Subcutaneous abdominal adipose tissue (tissue), 5 donors: Measurements from ENCODE around the gene RHO.
"Not testable (repeated sequence)": the region's sequence is repeated elsewhere in the genome, so short reads cannot be mapped to it uniquely, and the experiment has no call there.

Experiments used
- H3K27ac ChIP-seq: one replicate; pipeline ENCODE4 v1.7.0; 2013; ENCODE audit warnings: low read depth, mild to moderate bottlenecking, inconsistent platforms, low read length, moderate library complexity
- H3K27me3 ChIP-seq, 5 donors: one replicate each; pipeline ENCODE4 v1.7.0; 2013; ENCODE audit warnings: low read length in 5 of 5, inconsistent platforms in 1 of 5; ENCODE audit not compliant: control insufficient read depth in 5 of 5, insufficient read depth in 4 of 5
- H3K36me3 ChIP-seq, 5 donors: one replicate each; pipeline ENCODE4 v1.7.0; 2013; ENCODE audit warnings: low read length in 5 of 5; ENCODE audit not compliant: control insufficient read depth in 5 of 5, insufficient read depth in 5 of 5
- H3K4me1 ChIP-seq, 5 donors: one replicate each; pipeline ENCODE4 v1.7.0; 2013; ENCODE audit warnings: low read length in 5 of 5, mild to moderate bottlenecking in 3 of 5, moderate library complexity in 1 of 5; ENCODE audit not compliant: control insufficient read depth in 5 of 5, insufficient read depth in 5 of 5
- H3K4me3 ChIP-seq, 5 donors: one replicate each; pipeline ENCODE4 v1.7.0; 2013; ENCODE audit warnings: low read length in 5 of 5, low read depth in 1 of 5
- H3K9ac ChIP-seq, 5 donors: one replicate each; pipeline ENCODE4 v1.7.0; 2013; ENCODE audit warnings: low read length in 5 of 5, mild to moderate bottlenecking in 4 of 5, moderate library complexity in 3 of 5
- H3K9me3 ChIP-seq, 5 donors: one replicate each; pipeline ENCODE4 v1.7.0; 2013; ENCODE audit warnings: low read length in 5 of 5; ENCODE audit not compliant: control insufficient read depth in 5 of 5
- donor health status: healthy.
- donor health status: healthy.
- donor health status: healthy.
- donor health status: healthy.
- donor health status: healthy.

Gene RHO

GRCh38 chr3:129528589-129529100, at the start of gene RHO:
TSS of gene RHO (plus strand) at chr3:129528639. CDS start at chr3:129528734, 95 bp downstream.
- no peak within 1 kb of the TSS for H3K9ac ChIP-seq
- no peaks in the 10 kb centered on the region for H3K9me3 ChIP-seq
- no peak within 1 kb of the TSS for H3K27ac ChIP-seq

GRCh38 chr3:129481225-129481765, 47.1 kb upstream of the RHO start:
- Histone ChIP-seq H3K4me1 (peaks cover 19 to 52% (median 45%) of the 10 kb centered on the region in 5 donors), H3K36me3 (peaks cover 0 to 46% (median 34%) of the 10 kb centered on the region in 5 donors), H3K27ac (peak overlapping the region; percentile 56)
- H3K27me3 ChIP-seq, H3K9me3 ChIP-seq, H3K9ac ChIP-seq, H3K4me3 ChIP-seq: not testable (repeated sequence)

More at GRCh38 chr3:129528589-129529100, at the start of gene RHO:
- Histone ChIP-seq H3K4me3 (no peak within 1 kb of the TSS), H3K36me3 (no peaks in the 10 kb centered on the region), H3K27me3 (no peaks in the 10 kb centered on the region), H3K4me1 (peaks cover 7 to 29% (median 17%) of the 10 kb centered on the region in 5 donors)

- Histone ChIP-seq H3K4me1 (peaks cover 22 to 58% (median 50%) of the 10 kb centered on the region in 5 donors), H3K4me3 (peak overlapping the region in 1 of 5 donors; percentile 27), H3K9me3 (no peaks in the 10 kb centered on the region), H3K9ac (peak overlapping the region in 1 of 5 donors; percentile 41), H3K27ac (peak overlapping the region; percentile 56), H3K27me3 (no peaks in the 10 kb centered on the region), H3K36me3 (peaks cover 0 to 40% (median 29%) of the 10 kb centered on the region in 5 donors)
These were observed 46.6 kb upstream of the RHO start for GRCh38 chr3:129481766-129482332.

- Histone ChIP-seq H3K9me3 (no peaks in the 10 kb centered on the region), H3K9ac (peak overlapping the region in 1 of 5 donors; percentile 41), H3K27me3 (no peaks in the 10 kb centered on the region), H3K36me3 (peaks cover 0 to 32% (median 20%) of the 10 kb centered on the region in 5 donors), H3K4me3 (no peak overlapping the region), H3K27ac (peak overlapping the region; percentile 56), H3K4me1 (peaks cover 22 to 66% (median 58%) of the 10 kb centered on the region in 5 donors)
These were observed 45.7 kb upstream of the RHO start for GRCh38 chr3:129482721-129483120.

GRCh38 chr3:129483870-129484269, 44.6 kb upstream of the RHO start:
- H3K9me3 ChIP-seq = no peaks in the 10 kb centered on the region
- peaks cover 22 to 66% (median 59%) of the 10 kb centered on the region in 5 donors for H3K4me1 ChIP-seq
- H3K9ac ChIP-seq = no peak overlapping the region
- H3K36me3 ChIP-seq = peaks cover 0 to 24% (median 15%) of the 10 kb centered on the region in 5 donors
- H3K27ac ChIP-seq = no peak overlapping the region
- H3K4me3 ChIP-seq = no peak overlapping the region
- no peaks in the 10 kb centered on the region for H3K27me3 ChIP-seq

- Histone ChIP-seq H3K9ac (peak overlapping the region in 2 of 5 donors; percentile 53 to 56), H3K36me3 (peaks cover 0 to 15% (median 7%) of the 10 kb centered on the region in 5 donors), H3K4me1 (peaks cover 22 to 67% (median 61%) of the 10 kb centered on the region in 5 donors), H3K27ac (peak overlapping the region; percentile 95)
- not testable (repeated sequence) for H3K27me3 ChIP-seq, H3K9me3 ChIP-seq, H3K4me3 ChIP-seq
These were observed 43.3 kb upstream of the RHO start for GRCh38 chr3:129485146-129485545.

- Histone ChIP-seq H3K27me3 (no peaks in the 10 kb centered on the region), H3K27ac (peak overlapping the region; percentile 95), H3K9ac (peak overlapping the region; percentile 34 to 69 (median 59)), H3K36me3 (peaks cover 0 to 10% (median 3%) of the 10 kb centered on the region in 5 donors), H3K4me1 (peaks cover 30 to 66% (median 60%) of the 10 kb centered on the region in 5 donors), H3K4me3 (no peak overlapping the region), H3K9me3 (no peaks in the 10 kb centered on the region)
These were observed 42.4 kb upstream of the RHO start for GRCh38 chr3:129485721-129486663.

GRCh38 chr3:129486664-129487035, 41.8 kb upstream of the RHO start:
- no peaks in the 10 kb centered on the region for H3K9me3 ChIP-seq
- H3K9ac ChIP-seq = peak overlapping the region in 4 of 5 donors; percentile 34 to 69 (median 62)
- H3K4me3 ChIP-seq = no peak overlapping the region
- H3K36me3 ChIP-seq = peaks cover 0 to 14% (median 3%) of the 10 kb centered on the region in 5 donors
- H3K27me3 ChIP-seq = no peaks in the 10 kb centered on the region
- H3K27ac ChIP-seq = peak overlapping the region; percentile 95
- H3K4me1 ChIP-seq = peaks cover 30 to 60% (median 55%) of the 10 kb centered on the region in 5 donors

GRCh38 chr3:129487183-129487867, 41.1 kb upstream of the RHO start:
- Histone ChIP-seq H3K9me3 (no peaks in the 10 kb centered on the region), H3K27ac (peak overlapping the region; percentile 95), H3K27me3 (no peaks in the 10 kb centered on the region), H3K4me3 (no peak overlapping the region), H3K9ac (peak overlapping the region in 2 of 5 donors; percentile 8 to 34), H3K36me3 (peaks cover 0 to 20% (median 3%) of the 10 kb centered on the region in 5 donors), H3K4me1 (peaks cover 26 to 53% (median 48%) of the 10 kb centered on the region in 5 donors)
